ENCODE results near the gene TSPAN2. TPM values are rescaled to one million over a fixed set of nuclear protein-coding genes. Genes with fewer than 3 reads are reported as not detected.

TSPAN2 gene
- not detected in 2 replicates for total RNA-seq

GRCh38 chr1:115089420-115090185, at the start of gene TSPAN2:
TSPAN2 (minus strand) TSS chr1:115089503; CDS start chr1:115089432, 71 bp downstream.

GRCh38 chr1:115029526-115029925, 59.8 kb downstream of the TSPAN2 start, which contains the start of gene TSHB:
TSHB (plus strand) TSS chr1:115029826; CDS start chr1:115033363, 3,537 bp downstream.

Other genes starting within 250 kb of the TSPAN2 start
- gene SYCP1, start 234.6 kb downstream of the TSPAN2 start, total RNA-seq = not detected in 2 replicates
- gene TSHB, start 59.7 kb downstream of the TSPAN2 start, total RNA-seq = not detected in 2 replicates
- 5.7 and 10.1 TPM in 2 replicates for gene NGF, start 248.7 kb upstream of the TSPAN2 start, total RNA-seq